Measurements from ENCODE around the gene SIRT3.

DNA sequence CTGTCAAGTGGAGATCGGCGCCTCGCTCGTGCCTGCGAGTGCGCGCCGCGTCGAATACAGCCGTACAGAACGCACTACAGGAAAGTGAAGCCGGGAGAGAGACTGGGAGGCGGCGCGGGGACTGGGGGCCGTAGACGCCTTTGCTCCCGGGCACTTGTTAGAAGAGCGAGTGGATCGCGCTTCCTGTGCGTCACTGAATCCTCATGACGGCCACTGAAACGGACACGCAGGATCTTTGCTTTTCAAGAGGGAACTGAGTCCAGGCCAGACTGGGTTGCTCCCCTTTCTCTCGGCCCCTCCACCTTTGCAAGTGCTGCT, 28.3 kb downstream of the SIRT3 start:
- TF ChIP-seq EZH2 (IDR thresholded peaks at IDR 0.05; ENCODE audit: insufficient read depth, poor library complexity, severe bottlenecking): no peak
- TF ChIP-seq EZH2phosphoT487 (IDR thresholded peaks at IDR 0.05; ENCODE audit: insufficient read depth, low read depth): no peak

All from GM23248 (cell line).